Liver (tissue), 3 donors: ENCODE data around the gene ZNF709.

ENCODE experiments used
- GABPA ChIP-seq, 2 donors: IDR thresholded peaks in 1 of 2; conservative IDR thresholded peaks in 1 of 2; 2 replicates each; pipeline ENCODE4 v1.6.1; 2016; ENCODE audit warnings: antibody characterized with exemption in 2 of 2, mild to moderate bottlenecking in 1 of 2, moderate library complexity in 1 of 2
- JUND ChIP-seq, 2 donors: IDR thresholded peaks; 2 replicates each; pipeline ENCODE4 v1.6.1; 2016; ENCODE audit warnings: antibody characterized with exemption in 2 of 2
- REST ChIP-seq: IDR thresholded peaks from 2 replicates; pipeline ENCODE4 v1.6.1; 2016; ENCODE audit warnings: antibody characterized with exemption, mild to moderate bottlenecking
- TF ChIP-seq, protein P1 (sequence below): fragments of 150-350 bp; IDR thresholded peaks from 2 replicates; pipeline ENCODE4 v1.5.1; 2017; ENCODE audit warnings: improper control_type of control experiment, low read depth, low read length; ENCODE audit not compliant: missing input control
- TF ChIP-seq, protein P2 (sequence below): IDR thresholded peaks from 2 replicates; pipeline ENCODE4 v1.6.1; 2016; ENCODE audit warnings: antibody characterized with exemption
- TF ChIP-seq, protein P3 (sequence below): IDR thresholded peaks from 2 replicates; pipeline ENCODE4 v1.6.1; 2016; ENCODE audit warnings: antibody characterized with exemption
- TF ChIP-seq, protein P4 (sequence below): IDR thresholded peaks from 2 replicates; pipeline ENCODE4 v1.6.1; 2016; ENCODE audit warnings: antibody characterized with exemption
- donor health status: healthy.
- donor health status: healthy.

- TF ChIP-seq, protein P1, sequence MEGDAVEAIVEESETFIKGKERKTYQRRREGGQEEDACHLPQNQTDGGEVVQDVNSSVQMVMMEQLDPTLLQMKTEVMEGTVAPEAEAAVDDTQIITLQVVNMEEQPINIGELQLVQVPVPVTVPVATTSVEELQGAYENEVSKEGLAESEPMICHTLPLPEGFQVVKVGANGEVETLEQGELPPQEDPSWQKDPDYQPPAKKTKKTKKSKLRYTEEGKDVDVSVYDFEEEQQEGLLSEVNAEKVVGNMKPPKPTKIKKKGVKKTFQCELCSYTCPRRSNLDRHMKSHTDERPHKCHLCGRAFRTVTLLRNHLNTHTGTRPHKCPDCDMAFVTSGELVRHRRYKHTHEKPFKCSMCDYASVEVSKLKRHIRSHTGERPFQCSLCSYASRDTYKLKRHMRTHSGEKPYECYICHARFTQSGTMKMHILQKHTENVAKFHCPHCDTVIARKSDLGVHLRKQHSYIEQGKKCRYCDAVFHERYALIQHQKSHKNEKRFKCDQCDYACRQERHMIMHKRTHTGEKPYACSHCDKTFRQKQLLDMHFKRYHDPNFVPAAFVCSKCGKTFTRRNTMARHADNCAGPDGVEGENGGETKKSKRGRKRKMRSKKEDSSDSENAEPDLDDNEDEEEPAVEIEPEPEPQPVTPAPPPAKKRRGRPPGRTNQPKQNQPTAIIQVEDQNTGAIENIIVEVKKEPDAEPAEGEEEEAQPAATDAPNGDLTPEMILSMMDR = no peak
- TF ChIP-seq REST = no peak
- TF ChIP-seq, protein P2, sequence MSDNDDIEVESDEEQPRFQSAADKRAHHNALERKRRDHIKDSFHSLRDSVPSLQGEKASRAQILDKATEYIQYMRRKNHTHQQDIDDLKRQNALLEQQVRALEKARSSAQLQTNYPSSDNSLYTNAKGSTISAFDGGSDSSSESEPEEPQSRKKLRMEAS = peak; percentile 84
- TF ChIP-seq GABPA (IDR thresholded peaks at IDR 0.05 in 1 of 2, conservative IDR thresholded peaks at IDR 0.05 in 1 of 2) = peak; percentile 41 to 90
- TF ChIP-seq, protein P3, sequence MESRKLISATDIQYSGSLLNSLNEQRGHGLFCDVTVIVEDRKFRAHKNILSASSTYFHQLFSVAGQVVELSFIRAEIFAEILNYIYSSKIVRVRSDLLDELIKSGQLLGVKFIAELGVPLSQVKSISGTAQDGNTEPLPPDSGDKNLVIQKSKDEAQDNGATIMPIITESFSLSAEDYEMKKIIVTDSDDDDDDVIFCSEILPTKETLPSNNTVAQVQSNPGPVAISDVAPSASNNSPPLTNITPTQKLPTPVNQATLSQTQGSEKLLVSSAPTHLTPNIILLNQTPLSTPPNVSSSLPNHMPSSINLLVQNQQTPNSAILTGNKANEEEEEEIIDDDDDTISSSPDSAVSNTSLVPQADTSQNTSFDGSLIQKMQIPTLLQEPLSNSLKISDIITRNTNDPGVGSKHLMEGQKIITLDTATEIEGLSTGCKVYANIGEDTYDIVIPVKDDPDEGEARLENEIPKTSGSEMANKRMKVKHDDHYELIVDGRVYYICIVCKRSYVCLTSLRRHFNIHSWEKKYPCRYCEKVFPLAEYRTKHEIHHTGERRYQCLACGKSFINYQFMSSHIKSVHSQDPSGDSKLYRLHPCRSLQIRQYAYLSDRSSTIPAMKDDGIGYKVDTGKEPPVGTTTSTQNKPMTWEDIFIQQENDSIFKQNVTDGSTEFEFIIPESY = peak; percentile 42
- TF ChIP-seq, protein P4, sequence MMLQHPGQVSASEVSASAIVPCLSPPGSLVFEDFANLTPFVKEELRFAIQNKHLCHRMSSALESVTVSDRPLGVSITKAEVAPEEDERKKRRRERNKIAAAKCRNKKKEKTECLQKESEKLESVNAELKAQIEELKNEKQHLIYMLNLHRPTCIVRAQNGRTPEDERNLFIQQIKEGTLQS = no peak
- peak; percentile 16 to 28 for TF ChIP-seq JUND (IDR thresholded peaks at IDR 0.05)
Measured at GRCh38 chr19:12440541-12441316, 43.9 kb downstream of the ZNF709 start, which contains the start of gene ZNF443.
